ENCODE results near the gene SBF2.

DNA sequence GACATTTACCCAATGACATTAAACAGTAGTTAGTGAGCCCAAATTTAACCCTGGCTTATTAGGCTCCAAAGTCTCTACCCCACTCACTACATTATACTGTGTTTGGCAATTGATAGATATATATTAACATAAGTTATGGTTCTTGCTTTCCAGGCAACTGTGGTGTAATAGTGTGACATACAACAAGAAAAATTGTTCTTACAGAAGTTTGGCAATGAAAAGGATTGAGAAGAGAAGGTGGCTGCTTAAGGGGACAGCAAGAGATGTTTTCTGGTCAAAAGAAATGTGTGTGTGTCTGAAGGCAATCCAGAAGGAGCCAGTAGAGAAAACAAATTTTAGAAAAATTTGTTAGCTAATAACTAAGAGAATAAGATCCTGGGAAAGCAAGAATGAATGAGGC lies 497.8 kb downstream of the SBF2 start:
- TF ChIP-seq, protein P1, sequence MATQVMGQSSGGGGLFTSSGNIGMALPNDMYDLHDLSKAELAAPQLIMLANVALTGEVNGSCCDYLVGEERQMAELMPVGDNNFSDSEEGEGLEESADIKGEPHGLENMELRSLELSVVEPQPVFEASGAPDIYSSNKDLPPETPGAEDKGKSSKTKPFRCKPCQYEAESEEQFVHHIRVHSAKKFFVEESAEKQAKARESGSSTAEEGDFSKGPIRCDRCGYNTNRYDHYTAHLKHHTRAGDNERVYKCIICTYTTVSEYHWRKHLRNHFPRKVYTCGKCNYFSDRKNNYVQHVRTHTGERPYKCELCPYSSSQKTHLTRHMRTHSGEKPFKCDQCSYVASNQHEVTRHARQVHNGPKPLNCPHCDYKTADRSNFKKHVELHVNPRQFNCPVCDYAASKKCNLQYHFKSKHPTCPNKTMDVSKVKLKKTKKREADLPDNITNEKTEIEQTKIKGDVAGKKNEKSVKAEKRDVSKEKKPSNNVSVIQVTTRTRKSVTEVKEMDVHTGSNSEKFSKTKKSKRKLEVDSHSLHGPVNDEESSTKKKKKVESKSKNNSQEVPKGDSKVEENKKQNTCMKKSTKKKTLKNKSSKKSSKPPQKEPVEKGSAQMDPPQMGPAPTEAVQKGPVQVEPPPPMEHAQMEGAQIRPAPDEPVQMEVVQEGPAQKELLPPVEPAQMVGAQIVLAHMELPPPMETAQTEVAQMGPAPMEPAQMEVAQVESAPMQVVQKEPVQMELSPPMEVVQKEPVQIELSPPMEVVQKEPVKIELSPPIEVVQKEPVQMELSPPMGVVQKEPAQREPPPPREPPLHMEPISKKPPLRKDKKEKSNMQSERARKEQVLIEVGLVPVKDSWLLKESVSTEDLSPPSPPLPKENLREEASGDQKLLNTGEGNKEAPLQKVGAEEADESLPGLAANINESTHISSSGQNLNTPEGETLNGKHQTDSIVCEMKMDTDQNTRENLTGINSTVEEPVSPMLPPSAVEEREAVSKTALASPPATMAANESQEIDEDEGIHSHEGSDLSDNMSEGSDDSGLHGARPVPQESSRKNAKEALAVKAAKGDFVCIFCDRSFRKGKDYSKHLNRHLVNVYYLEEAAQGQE (IDR thresholded peaks at IDR 0.05; ENCODE audit: insufficient read depth in 1 of 2, low read depth in 2 of 2, low read length in 2 of 2), result no peak
- TF ChIP-seq POLR2AphosphoS5 (IDR thresholded peaks at IDR 0.05; ENCODE audit: low read depth, low read length), result no peak
- no peak for TF ChIP-seq TAF1 (IDR thresholded peaks at IDR 0.05; ENCODE audit: borderline replicate concordance, insufficient read depth, low read length)
- TF ChIP-seq SIN3A (IDR thresholded peaks at IDR 0.05; ENCODE audit: borderline replicate concordance, insufficient read depth, low read length), result no peak

All from PFSK-1 (cell line).